Kasumi-1 (cell line): ENCODE measurements around the gene SLC36A1.

Source experiments
- DNase-seq, 2 experiments: peaks; one replicate each; lab custom pipeline; 2025; lab: John Stamatoyannopoulos, UW

Gene SLC36A1

GRCh38 chr5:151451626-151452520 lies 4.5 kb downstream of the SLC36A1 start:
- no peak for DNase-seq

GRCh38 chr5:151454166-151454565 lies 6.8 kb downstream of the SLC36A1 start:
- no peak for DNase-seq

- no peak for DNase-seq
Observed at GRCh38 chr5:151454889-151455288, 7.5 kb downstream of the SLC36A1 start.

GRCh38 chr5:151456321-151456940 lies 9.0 kb downstream of the SLC36A1 start:
- no peak for DNase-seq

- DNase-seq: no peak
Observed at GRCh38 chr5:151458314-151458713, 10.9 kb downstream of the SLC36A1 start.

GRCh38 chr5:151459680-151460324 lies 12.4 kb downstream of the SLC36A1 start:
- DNase-seq: no peak

- no peak for DNase-seq
Observed at GRCh38 chr5:151461312-151461711, 13.9 kb downstream of the SLC36A1 start.

- DNase-seq: no peak
Observed at GRCh38 chr5:151463137-151464029, 16.0 kb downstream of the SLC36A1 start.

GRCh38 chr5:151464101-151464500 lies 16.7 kb downstream of the SLC36A1 start:
- DNase-seq: no peak

GRCh38 chr5:151465476-151465875 lies 18.1 kb downstream of the SLC36A1 start:
- no peak for DNase-seq

GRCh38 chr5:151467576-151467975 lies 20.2 kb downstream of the SLC36A1 start:
- DNase-seq: no peak

GRCh38 chr5:151469386-151469785 lies 22.0 kb downstream of the SLC36A1 start:
- DNase-seq: no peak

GRCh38 chr5:151469992-151470391 lies 22.6 kb downstream of the SLC36A1 start:
- DNase-seq: no peak

- DNase-seq: no peak
Observed at GRCh38 chr5:151470439-151470838, 23.0 kb downstream of the SLC36A1 start.

- DNase-seq: no peak
Observed at GRCh38 chr5:151471276-151471675, 23.9 kb downstream of the SLC36A1 start.

GRCh38 chr5:151474799-151475198 lies 27.4 kb downstream of the SLC36A1 start:
- DNase-seq: no peak

GRCh38 chr5:151475388-151475787 lies 28.0 kb downstream of the SLC36A1 start:
- DNase-seq: no peak

- DNase-seq: no peak
Observed at GRCh38 chr5:151476016-151476415, 28.6 kb downstream of the SLC36A1 start.

- DNase-seq: no peak
Observed at GRCh38 chr5:151477101-151477500, 29.7 kb downstream of the SLC36A1 start.

- DNase-seq: peak in 1 of 2 experiments; percentile 14
Observed at GRCh38 chr5:151480384-151481293, 33.2 kb downstream of the SLC36A1 start.

GRCh38 chr5:151483176-151483575 lies 35.8 kb downstream of the SLC36A1 start:
- DNase-seq: peak; percentile 96 to 97
